GM21619 (cell line): Measurements from ENCODE around the gene CYTH1.
A peak's percentile ranks its signal among the peaks of the same experiment; 100 is the strongest.

Experiments
- ATAC-seq: cut with Tn5 transposase; IDR thresholded peaks from one replicate; pipeline ENCODE4 v1.9.1; 2021; ENCODE audit not compliant: unreplicated experiment

The CYTH1 gene

GRCh38 chr17:78718575-78719208 is 63.4 kb downstream of the CYTH1 start:
- no peak for ATAC-seq

- no peak for ATAC-seq
These were observed 64.6 kb downstream of the CYTH1 start for GRCh38 chr17:78717431-78717980.

GRCh38 chr17:78716814-78717393 is 65.2 kb downstream of the CYTH1 start:
- no peak for ATAC-seq

DNA sequence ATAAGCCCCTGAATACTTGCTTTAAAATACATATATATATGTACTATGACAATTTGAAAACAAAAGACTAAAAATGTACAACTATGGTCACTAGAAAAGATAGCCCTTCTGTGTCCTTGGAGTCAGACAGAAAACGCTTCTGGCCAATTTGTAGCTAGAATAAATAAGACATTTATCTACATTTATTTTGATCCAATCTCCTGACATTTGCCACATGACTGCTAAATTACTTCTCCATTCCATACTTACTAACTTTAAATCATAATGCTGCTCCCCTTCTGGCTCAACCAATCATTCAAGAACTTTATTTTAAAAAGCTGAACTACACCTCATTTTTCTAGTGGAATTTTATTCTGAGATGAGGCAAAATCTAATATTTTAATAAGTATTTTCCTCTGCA is 65.8 kb downstream of the CYTH1 start:
- ATAC-seq, result no peak

DNA sequence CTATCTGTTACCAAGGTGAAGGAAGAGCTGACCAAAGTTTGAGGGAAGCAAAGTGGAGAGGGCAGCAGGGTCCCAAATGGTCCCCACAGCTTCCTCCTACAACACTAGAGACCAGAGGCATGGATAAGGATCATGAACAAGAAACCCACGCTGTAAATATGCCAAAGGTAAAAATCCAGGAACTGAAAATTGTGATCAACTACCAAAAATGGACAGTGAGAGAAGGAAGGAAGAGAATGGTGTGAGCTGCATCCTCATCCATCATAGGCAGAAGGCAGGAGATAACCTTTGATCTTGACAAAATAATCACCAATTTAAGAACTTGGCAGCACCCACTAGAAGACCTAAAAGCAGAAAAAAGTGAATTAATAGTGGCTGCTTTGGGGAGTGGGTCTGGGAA is 66.2 kb downstream of the CYTH1 start:
- no peak for ATAC-seq

GRCh38 chr17:78715000-78715771 is 66.9 kb downstream of the CYTH1 start:
- no peak for ATAC-seq

- no peak for ATAC-seq
These were observed 67.5 kb downstream of the CYTH1 start for GRCh38 chr17:78714534-78714933.

DNA sequence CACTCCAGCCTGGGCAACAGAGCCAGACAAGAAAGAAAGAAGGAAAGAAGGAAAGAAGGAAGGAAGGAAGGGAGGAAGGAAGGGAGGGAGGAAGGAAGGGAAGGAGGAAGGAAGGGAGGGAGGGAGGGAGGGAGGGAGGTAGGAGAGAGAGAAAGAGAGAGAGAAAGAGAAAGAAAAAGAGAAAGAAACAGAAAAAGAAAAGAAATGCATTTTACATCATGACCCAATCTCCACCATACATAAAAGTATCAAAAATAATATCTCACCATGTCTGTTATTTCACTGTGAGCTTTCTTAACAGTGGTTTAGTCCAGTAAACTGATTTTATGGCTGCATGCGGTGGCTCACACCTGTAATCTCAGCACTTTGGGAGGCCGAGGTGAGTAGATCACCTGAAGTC is 70.0 kb downstream of the CYTH1 start:
- no peak for ATAC-seq

- ATAC-seq, result no peak
These were observed 71.5 kb downstream of the CYTH1 start for GRCh38 chr17:78710607-78711006.

DNA sequence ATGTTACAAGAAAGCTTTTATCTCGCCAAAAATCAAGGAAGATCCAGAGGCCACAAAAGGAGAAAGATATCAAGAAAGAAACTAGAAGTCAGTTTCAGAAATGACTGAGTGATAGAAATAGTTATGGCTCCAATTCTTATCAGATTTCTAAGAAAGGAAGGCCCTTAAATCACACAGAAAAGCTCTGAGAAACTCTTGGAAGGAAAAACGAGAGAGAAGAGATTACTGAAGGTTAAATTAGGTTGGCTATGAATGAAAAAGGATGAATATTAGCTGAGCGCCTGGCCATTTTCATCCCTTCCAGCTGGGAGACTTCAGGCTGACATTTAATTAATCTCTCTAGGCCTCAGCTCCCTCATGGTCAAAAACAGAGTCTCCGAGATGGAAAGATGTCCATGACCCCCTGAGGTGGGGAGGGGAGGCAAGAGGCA is 72.3 kb downstream of the CYTH1 start:
- ATAC-seq, result no peak

DNA sequence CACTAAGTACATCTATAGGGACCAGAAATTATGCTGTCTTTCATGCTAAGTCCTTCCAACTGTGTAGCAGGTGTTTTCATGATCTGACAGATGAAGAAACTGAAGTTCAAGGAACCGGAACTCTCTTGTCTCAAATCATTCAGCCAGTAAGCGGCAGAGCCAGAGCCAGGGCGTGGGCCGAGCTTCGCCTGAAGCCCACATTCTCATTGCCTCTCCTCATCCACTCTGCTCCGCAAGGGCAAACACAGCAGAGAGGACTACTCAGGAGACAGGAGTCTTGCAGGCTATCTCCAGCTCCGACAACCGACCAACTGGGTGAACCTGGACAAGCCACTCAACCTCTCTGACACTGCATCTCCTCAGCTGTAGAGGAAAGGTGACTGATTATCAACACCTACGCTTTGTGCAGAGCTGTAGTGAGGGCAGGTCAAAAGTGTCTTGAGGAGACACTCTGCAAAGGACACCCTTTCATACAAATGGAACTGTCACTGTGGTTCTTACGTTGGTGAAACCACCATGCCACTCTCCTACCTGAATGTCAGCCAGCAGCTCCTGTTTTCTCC is 72.9 kb downstream of the CYTH1 start:
- ATAC-seq, result peak; percentile 58

DNA sequence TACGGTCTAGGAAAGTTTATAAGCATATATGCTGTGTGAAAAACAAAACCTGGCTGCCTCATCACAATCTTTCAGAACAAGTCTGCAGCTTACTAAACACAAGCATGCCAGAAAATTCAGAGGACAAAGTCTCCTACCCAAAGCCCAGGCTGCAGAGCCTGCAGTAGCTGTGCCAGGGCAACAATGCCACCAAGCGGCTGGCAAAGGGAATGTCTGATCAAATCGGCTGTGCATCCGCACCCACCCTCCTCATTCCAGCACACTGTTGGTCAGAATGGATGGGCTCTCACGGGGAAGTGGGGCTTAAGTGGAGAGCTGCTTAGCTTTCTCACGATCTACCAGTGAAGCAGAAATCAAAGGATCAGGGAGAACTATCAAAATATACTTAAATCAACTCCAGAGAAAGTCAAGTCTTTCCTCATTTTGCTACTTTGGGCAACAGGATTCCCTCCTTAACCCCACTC is 73.5 kb downstream of the CYTH1 start:
- ATAC-seq, result no peak

- no peak for ATAC-seq
These were observed 74.2 kb downstream of the CYTH1 start for GRCh38 chr17:78707923-78708322.

DNA sequence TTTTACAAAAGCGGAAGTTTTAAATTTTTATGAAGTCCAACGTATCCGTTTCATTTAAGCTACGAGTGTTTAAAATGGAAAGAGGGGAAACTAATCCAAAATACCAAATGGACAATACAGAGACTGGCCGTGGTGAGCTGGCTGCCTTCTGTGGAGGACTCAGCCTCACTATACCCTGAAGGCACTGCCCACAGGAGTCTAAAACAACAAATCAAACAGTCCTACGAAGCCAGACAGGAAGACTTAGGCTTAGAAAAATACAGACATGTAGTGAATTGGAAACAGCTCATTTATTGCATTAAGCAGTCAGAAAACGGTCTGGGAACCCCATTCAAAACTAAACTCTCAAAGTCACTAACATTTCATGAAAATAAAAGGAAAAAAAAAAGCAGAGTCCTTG is 75.1 kb downstream of the CYTH1 start:
- ATAC-seq, result no peak

DNA sequence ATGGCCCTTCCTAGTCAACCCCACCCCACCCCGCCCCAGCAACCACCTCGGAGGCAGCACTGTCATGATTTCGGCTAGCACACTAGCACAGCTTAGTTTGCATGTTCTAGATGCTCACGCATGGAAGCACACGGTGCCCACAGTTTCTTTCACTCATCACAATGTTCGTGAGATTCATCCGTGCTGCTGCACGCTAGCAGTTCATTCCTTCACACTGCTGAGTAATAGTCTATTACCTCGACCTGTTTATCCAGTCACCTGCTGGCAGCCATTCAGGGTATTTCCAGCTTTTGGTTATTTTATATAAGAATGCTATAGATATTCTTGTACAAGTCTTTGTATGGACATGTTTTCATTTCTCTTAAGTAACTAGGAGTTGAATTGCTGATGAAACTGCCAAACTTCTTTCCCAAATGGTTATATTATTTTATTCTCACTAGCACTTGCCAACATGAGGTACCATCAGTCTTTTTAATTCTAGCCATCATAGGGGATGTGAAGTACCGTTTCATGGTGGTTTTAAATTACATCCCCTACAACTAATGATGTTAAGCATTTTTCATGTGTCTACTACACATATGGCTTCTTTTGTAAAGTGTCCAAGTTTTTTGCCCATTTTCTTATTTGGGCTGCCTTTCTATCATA is 75.7 kb downstream of the CYTH1 start:
- peak; percentile 53 for ATAC-seq

GRCh38 chr17:78705071-78705470 is 77.0 kb downstream of the CYTH1 start:
- no peak for ATAC-seq

DNA sequence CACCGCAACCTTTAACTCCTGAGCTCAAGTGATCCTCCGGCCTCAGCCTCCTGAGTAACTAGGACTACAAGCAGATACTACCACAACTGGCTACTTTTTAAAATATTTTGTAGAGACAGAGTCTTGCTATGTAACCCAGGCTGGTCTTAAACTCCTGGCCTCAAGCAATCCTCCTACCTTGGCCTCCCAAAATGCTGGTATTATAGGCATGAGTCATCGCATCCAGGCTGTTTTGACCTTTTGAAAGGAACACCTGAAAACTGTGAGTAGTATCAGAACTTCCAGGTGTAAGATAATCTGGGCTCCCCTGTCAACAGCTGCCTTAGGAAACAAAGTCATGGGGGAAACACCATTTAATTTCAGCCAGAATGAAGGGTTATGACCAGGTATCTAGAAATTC is 77.5 kb downstream of the CYTH1 start:
- ATAC-seq, result no peak

- no peak for ATAC-seq
These were observed 84.3 kb downstream of the CYTH1 start for GRCh38 chr17:78697554-78698343.

DNA sequence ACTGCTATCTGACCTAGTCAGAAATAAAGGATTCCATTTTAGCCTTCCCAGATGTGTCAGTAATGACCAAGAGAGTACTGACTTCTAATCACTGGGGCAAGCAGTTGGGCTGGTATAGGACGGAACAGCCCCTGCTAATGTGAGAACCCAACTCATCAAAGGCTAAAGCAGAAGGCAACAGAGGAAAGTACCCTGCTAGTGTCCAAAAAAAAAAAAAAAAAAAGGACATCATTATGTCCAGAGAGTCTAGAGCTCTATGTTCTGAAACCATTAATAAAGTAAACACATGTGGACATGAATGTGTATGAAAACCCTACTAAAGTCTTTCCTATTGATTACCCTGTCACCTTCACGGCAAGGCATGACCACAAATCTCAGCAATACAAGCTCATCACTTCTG is 85.0 kb downstream of the CYTH1 start:
- no peak for ATAC-seq
